ENCODE data around the gene GIT1. TPM values are rescaled to one million over a fixed set of nuclear protein-coding genes. Genes with fewer than 3 reads are reported as not detected.

The GIT1 gene
- total and polyA plus RNA-seq, 2 of the 13 experiments (the other 11 are each of a cell fraction or from before 2014, with no cell fraction given): 14.2 to 30.8 TPM

- ChIA-PET POLR2A (interaction anchor here (0.9 to 1.0 kb wide), 2 partner anchors 20 to 300 kb away, joined by 3 read pairs; partner anchors contain the start of gene NUFIP2), CTCF (ENCODE audit: low intra/inter-chr PET ratio, low total read pairs) (interaction anchor here (0.8 to 1.5 kb wide), 2 partner anchors 14 to 224 kb away, joined by 3 to 5 read pairs; no protein-coding TSS in a partner anchor)
- no peak for DNase-seq (ENCODE audit: low spot score)
- Histone ChIP-seq H3K9ac (ENCODE audit: insufficient read depth, low read depth, low read length) (no peak overlapping the region), H3K79me2 (ENCODE audit: insufficient read depth, low read length) (no peaks in the 10 kb centered on the region), H3K4me3 (replicated peaks in 1 of 3; ENCODE audit: insufficient read depth in 1 of 3, low read depth in 2 of 3, low read length in 3 of 3) (peak overlapping the region in 1 of 3 experiments; percentile 71; a peak in 1 of 6 replicates), H3K27ac (ENCODE audit: extremely low read length, insufficient read depth, low read length) (no peak overlapping the region), H2AFZ (ENCODE audit: low read length) (no peak overlapping the region), H3K27me3 (ENCODE audit: control insufficient read depth in 1 of 2, insufficient read depth in 2 of 2, low read length in 2 of 2) (peaks cover 3 to 33% of the 10 kb centered on the region in 2 experiments; a peak in 3 of 5 replicates), H3K9me3 (ENCODE audit: low read length) (no peaks in the 10 kb centered on the region), H3K36me3 (replicated peaks in 1 of 2; ENCODE audit: control insufficient read depth in 1 of 2, insufficient read depth in 2 of 2, low read length in 2 of 2) (no peaks in the 10 kb centered on the region), H4K20me1 (ENCODE audit: insufficient read depth, low read length) (no peaks in the 10 kb centered on the region), H3K4me1 (ENCODE audit: insufficient read depth, low read length) (peaks cover 64% of the 10 kb centered on the region), H3K4me2 (ENCODE audit: low read depth, low read length) (peak overlapping the region; percentile 86)
- ATAC-seq: no peak
- in situ Hi-C loops (cut with HindIII; ENCODE audit: extremely low pct_ligation_motif_present, low pct_unique_long_range_greater_than_20kb): no loop called here
- FAIRE-seq: no peak
- BruUV-seq (replicated peaks): no TSS peak
- intact Hi-C loops (cut with micrococcal nuclease; ENCODE audit: unreplicated experiment): loop anchor here (10.0 kb wide), 1 partner anchor 220 kb away; no protein-coding TSS in a partner anchor
- 28% methylated on average over 8 of the region's 11 CpGs for WGBS (ENCODE audit: low lambda C conversion rate)
- TF ChIP-seq TGIF2 (CRISPR knock-in tag; IDR thresholded peaks at IDR 0.05) (0 out of 2 replicates have a peak, but pooled peaks have one; percentile 11), KLF16 (CRISPR knock-in tag; IDR thresholded peaks at IDR 0.05) (0 out of 4 replicates have a peak, but pooled peaks of 1 of the 2 experiments have one; percentile 6), KAT7 (CRISPR knock-in tag; IDR thresholded peaks at IDR 0.05; ENCODE audit: borderline replicate concordance) (no peak), SIN3A (IDR thresholded peaks at IDR 0.05; ENCODE audit: borderline replicate concordance, low read depth, low read length) (0 out of 2 replicates have a peak, but pooled peaks have one; percentile 3)
- TF ChIP-seq, protein P1, sequence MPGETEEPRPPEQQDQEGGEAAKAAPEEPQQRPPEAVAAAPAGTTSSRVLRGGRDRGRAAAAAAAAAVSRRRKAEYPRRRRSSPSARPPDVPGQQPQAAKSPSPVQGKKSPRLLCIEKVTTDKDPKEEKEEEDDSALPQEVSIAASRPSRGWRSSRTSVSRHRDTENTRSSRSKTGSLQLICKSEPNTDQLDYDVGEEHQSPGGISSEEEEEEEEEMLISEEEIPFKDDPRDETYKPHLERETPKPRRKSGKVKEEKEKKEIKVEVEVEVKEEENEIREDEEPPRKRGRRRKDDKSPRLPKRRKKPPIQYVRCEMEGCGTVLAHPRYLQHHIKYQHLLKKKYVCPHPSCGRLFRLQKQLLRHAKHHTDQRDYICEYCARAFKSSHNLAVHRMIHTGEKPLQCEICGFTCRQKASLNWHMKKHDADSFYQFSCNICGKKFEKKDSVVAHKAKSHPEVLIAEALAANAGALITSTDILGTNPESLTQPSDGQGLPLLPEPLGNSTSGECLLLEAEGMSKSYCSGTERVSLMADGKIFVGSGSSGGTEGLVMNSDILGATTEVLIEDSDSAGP (CRISPR knock-in tag; IDR thresholded peaks at IDR 0.05; ENCODE audit: borderline replicate concordance): 0 out of 2 replicates have a peak, but pooled peaks have one; percentile 4
- TF ChIP-seq, protein P2, sequence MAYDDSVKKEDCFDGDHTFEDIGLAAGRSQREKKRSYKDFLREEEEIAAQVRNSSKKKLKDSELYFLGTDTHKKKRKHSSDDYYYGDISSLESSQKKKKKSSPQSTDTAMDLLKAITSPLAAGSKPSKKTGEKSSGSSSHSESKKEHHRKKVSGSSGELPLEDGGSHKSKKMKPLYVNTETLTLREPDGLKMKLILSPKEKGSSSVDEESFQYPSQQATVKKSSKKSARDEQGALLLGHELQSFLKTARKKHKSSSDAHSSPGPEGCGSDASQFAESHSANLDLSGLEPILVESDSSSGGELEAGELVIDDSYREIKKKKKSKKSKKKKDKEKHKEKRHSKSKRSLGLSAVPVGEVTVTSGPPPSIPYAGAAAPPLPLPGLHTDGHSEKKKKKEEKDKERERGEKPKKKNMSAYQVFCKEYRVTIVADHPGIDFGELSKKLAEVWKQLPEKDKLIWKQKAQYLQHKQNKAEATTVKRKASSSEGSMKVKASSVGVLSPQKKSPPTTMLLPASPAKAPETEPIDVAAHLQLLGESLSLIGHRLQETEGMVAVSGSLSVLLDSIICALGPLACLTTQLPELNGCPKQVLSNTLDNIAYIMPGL (CRISPR knock-in tag; IDR thresholded peaks at IDR 0.05; ENCODE audit: borderline replicate concordance in 1 of 2, low read depth in 1 of 2): peak in 1 of 2 experiments; percentile 0; a peak in 1 of 4 replicates
These were observed 5.2 kb upstream of the GIT1 start for GRCh38 chr17:29594519-29595090.
